Measurements from ENCODE around the gene HDAC5.

The HDAC5 gene

DNA sequence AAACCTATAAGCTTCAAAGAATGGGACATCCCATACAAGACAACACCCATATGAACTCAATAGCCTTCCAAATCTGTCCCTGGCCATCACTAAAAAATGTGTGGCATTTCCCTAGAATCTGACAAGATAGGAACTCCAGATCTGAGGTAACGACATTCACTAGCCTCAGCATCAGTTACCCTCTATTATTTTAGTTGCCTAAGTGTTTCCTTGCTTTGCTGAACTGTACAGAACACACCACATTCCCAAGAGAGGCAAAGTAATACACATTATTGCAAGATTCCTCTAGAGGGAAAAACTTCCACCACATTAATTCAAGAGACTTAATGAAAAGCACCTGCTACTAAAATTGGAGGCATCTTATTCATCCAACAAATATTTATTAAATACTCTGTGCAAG lies 62.0 kb downstream of the HDAC5 start:
- DNase-seq (no peak), ATAC-seq (ENCODE audit: insufficient read depth, low read depth) (no peak)
- Histone ChIP-seq H3K27me3 (ENCODE audit: insufficient read depth, low read length, poor library complexity) (no peaks in the 10 kb centered on the region), H3K27ac (ENCODE audit: low read length) (no peak overlapping the region), H3K4me2 (ENCODE audit: insufficient read depth, low read length) (no peak overlapping the region), H4K20me1 (ENCODE audit: insufficient read depth, low read length) (peaks cover 49% of the 10 kb centered on the region), H3K36me3 (ENCODE audit: insufficient read depth, low read length) (peaks cover 62% of the 10 kb centered on the region), H3K79me2 (ENCODE audit: insufficient read depth, low read length) (peaks cover 92% of the 10 kb centered on the region), H3K4me1 (ENCODE audit: insufficient read depth, low read length) (peaks cover 28% of the 10 kb centered on the region), H3K4me3 (ENCODE audit: low read depth in 1 of 2, low read length in 2 of 2) (no peak overlapping the region), H2AFZ (ENCODE audit: low read depth, low read length) (no peak overlapping the region), H3K9me3 (ENCODE audit: insufficient read depth, low read length, severe bottlenecking) (no peaks in the 10 kb centered on the region), H3K9ac (ENCODE audit: low read depth, low read length) (no peak overlapping the region)
- TF ChIP-seq CTCF (IDR thresholded peaks at IDR 0.05; ENCODE audit: borderline replicate concordance, extremely low read depth, low read length, poor library complexity, severe bottlenecking): no peak
- TF ChIP-seq EZH2 (IDR thresholded peaks at IDR 0.05; ENCODE audit: borderline replicate concordance, low read depth, low read length, severe bottlenecking): no peak

GRCh38 chr17:44059101-44059892 lies 64.1 kb downstream of the HDAC5 start:
- Histone ChIP-seq H3K9ac (ENCODE audit: low read depth, low read length) (no peak overlapping the region), H4K20me1 (ENCODE audit: insufficient read depth, low read length) (peaks cover 41% of the 10 kb centered on the region), H3K27me3 (ENCODE audit: insufficient read depth, low read length, poor library complexity) (no peaks in the 10 kb centered on the region), H3K27ac (ENCODE audit: low read length) (no peak overlapping the region), H3K79me2 (ENCODE audit: insufficient read depth, low read length) (peaks cover 90% of the 10 kb centered on the region), H3K4me1 (ENCODE audit: insufficient read depth, low read length) (peaks cover 14% of the 10 kb centered on the region; the same call in 1 of the 2 replicates), H3K4me2 (ENCODE audit: insufficient read depth, low read length) (no peak overlapping the region), H3K4me3 (ENCODE audit: low read depth in 1 of 2, low read length in 2 of 2) (no peak overlapping the region), H2AFZ (ENCODE audit: low read depth, low read length) (no peak overlapping the region), H3K36me3 (ENCODE audit: insufficient read depth, low read length) (peaks cover 78% of the 10 kb centered on the region), H3K9me3 (ENCODE audit: insufficient read depth, low read length, severe bottlenecking) (no peaks in the 10 kb centered on the region)
- no peak for TF ChIP-seq EZH2 (IDR thresholded peaks at IDR 0.05; ENCODE audit: borderline replicate concordance, low read depth, low read length, severe bottlenecking)
- TF ChIP-seq CTCF (IDR thresholded peaks at IDR 0.05; ENCODE audit: borderline replicate concordance, extremely low read depth, low read length, poor library complexity, severe bottlenecking): no peak
- ATAC-seq (ENCODE audit: insufficient read depth, low read depth) (no peak), DNase-seq (no peak)

DNA sequence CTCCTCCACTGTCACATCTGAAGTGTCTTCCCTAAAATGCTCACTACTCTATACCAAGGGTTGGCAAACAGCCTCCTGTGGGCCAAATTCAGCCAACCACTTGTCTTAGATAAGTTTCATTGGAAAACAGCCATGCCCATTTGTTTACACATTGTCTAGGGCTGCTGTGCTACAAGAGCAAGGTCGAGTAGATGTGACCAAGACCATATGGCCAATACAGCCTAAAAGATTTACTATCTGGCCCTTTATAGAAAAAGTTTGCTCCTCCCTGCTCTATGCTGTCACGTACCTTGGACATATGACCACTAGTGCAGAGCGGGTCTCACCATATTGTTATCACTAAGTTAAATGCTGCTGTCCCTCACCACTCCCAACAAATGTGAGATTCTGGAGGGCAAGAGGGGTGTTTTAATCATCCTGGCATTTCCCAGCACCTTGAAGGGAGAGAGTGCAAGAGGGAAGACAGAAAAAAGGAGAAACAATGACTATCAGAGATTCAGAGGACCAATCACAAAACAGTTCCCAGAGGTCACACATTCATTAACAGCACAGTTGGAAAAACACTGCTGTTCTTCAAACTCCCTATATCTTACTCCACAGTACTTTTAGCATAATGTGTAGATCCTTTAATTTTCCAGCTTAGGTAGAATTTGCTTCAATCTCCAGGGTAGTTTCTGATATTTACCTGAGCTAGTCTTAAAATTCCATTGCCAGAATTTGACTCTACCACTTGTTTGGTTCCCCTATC lies 70.1 kb downstream of the HDAC5 start:
- no peaks in the 10 kb centered on the region for H3K4me1 ChIP-seq (ENCODE audit: insufficient read depth, low read length)
- H3K27ac ChIP-seq (ENCODE audit: low read length): no peak overlapping the region
- peaks cover 91% of the 10 kb centered on the region for H3K79me2 ChIP-seq (ENCODE audit: insufficient read depth, low read length)
- no peak overlapping the region for H2AFZ ChIP-seq (ENCODE audit: low read depth, low read length)
- ATAC-seq (ENCODE audit: insufficient read depth, low read depth) (no peak), DNase-seq (no peak)
- no peak overlapping the region for H3K4me3 ChIP-seq (ENCODE audit: low read depth in 1 of 2, low read length in 2 of 2)
- peaks cover 80% of the 10 kb centered on the region for H3K36me3 ChIP-seq (ENCODE audit: insufficient read depth, low read length)
- H3K9me3 ChIP-seq (ENCODE audit: insufficient read depth, low read length, severe bottlenecking): no peaks in the 10 kb centered on the region
- H3K4me2 ChIP-seq (ENCODE audit: insufficient read depth, low read length): no peak overlapping the region
- H4K20me1 ChIP-seq (ENCODE audit: insufficient read depth, low read length): peaks cover 33% of the 10 kb centered on the region
- no peaks in the 10 kb centered on the region for H3K27me3 ChIP-seq (ENCODE audit: insufficient read depth, low read length, poor library complexity)
- H3K9ac ChIP-seq (ENCODE audit: low read depth, low read length): no peak overlapping the region
- TF ChIP-seq CTCF (IDR thresholded peaks at IDR 0.05; ENCODE audit: borderline replicate concordance, extremely low read depth, low read length, poor library complexity, severe bottlenecking) (no peak), EZH2 (IDR thresholded peaks at IDR 0.05; ENCODE audit: borderline replicate concordance, low read depth, low read length, severe bottlenecking) (no peak)

Measured in DND-41 (cell line).